H7 (cell line): ENCODE results near the gene RSPH10B2. TPM values are rescaled to one million over a fixed set of nuclear protein-coding genes. Genes with fewer than 3 reads are reported as not detected.
A peak's percentile ranks its signal among the peaks of the same experiment; 100 is the strongest.
"Not testable (repeated sequence)": the region's sequence is repeated elsewhere in the genome, so short reads cannot be mapped to it uniquely, and the experiment has no call there.

Source experiments
- DNase-seq: peaks from one replicate; pipeline ENCODE4 v3.0.0; 2012
- H3K27me3 ChIP-seq: 2 replicates; pipeline ENCODE4 v1.6.0; 2011; ENCODE audit warnings: mild to moderate bottlenecking, low read length; ENCODE audit not compliant: control insufficient read depth, insufficient read depth
- H3K36me3 ChIP-seq: replicated peaks from 2 replicates; pipeline ENCODE4 v1.5.1; 2011; ENCODE audit warnings: low read length; ENCODE audit not compliant: control insufficient read depth, insufficient read depth
- H3K4me3 ChIP-seq: 2 replicates; pipeline ENCODE4 v1.5.1; 2011; ENCODE audit warnings: low read depth, mild to moderate bottlenecking, control low read depth, low read length, moderate library complexity; ENCODE audit not compliant: insufficient read depth
- total RNA-seq: library from RNA; depleted of rRNA; stranded (reverse); fragments of >200 nt; shearing (Covaris generic); gene quantifications from 2 replicates; pipeline ENCODE4 v1.2.3, GENCODE V29; 2014

The RSPH10B2 gene
- total RNA-seq, 1 experiment from 2014 or later = 0.31 TPM

GRCh38 chr7:6807959-6808358 lies 54.1 kb downstream of the RSPH10B2 start:
- not testable (repeated sequence) for H3K36me3 ChIP-seq, H3K27me3 ChIP-seq, H3K4me3 ChIP-seq, DNase-seq

- not testable (repeated sequence) for H3K36me3 ChIP-seq, H3K4me3 ChIP-seq, DNase-seq, H3K27me3 ChIP-seq
Observed at GRCh38 chr7:6813011-6813410, 59.1 kb downstream of the RSPH10B2 start.

GRCh38 chr7:6815470-6815869 lies 61.6 kb downstream of the RSPH10B2 start:
- not testable (repeated sequence) for H3K36me3 ChIP-seq, H3K4me3 ChIP-seq, DNase-seq, H3K27me3 ChIP-seq

DNA sequence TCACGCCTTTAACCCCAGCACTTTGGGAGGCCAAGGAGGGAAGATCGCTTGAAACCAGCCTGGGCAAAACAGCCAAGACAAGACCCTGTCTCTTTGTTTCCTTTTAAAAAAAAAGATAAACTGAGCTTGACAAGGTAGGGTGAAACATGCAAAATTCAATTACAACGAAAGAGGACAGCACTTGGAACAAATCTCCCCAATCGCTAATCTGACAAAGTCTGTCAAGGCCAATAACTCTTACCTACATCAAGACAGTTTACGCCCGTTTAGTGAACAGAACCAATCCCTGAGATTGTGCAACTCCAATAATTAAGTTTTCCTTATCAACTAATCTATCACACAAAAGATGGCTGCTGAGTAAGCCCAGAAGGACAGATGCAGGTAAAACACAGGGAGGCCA lies 67.7 kb downstream of the RSPH10B2 start:
- not testable (repeated sequence) for H3K27me3 ChIP-seq, DNase-seq, H3K36me3 ChIP-seq, H3K4me3 ChIP-seq

DNA sequence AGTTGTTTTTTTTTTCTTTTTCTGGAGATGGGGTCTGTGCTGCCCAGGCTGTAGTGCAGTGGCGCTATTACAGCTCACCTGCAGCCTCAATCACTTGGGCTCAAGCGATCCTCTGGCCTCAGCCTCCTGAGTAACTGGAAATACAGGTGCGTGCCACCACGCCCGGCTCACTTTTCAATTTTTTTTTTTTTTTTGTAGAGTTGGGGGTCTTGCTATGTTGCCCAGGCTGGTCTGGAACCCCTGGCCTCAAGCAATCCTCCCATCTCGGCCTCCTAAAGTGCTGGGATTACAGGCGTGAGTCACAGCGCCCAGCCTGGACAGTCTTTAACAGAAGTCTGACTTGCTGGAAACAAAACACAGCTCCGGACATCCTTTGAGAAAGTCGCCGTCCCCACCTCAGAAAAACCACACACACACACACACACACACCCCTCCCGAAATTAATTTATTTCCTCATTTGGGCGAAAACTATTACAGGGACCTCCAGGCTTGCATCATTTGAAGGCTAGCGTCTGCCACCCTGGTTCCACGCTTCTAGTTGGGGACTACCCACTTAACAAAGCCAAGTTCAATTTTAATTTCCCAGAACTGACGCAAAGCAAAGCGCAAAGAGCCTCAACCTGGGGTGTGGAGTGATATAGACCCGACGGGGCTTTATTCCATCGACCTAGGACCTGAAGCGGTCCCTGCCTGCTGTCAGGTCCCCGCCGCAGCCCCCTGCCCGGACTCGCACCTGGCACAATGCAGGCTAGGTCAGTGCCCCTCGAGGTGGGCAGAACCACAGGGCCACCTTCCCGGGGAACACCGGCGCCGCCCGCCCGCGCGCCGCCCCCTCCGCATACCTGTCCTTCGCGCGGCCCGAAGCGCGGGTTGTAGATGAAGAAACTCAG lies 71.6 kb downstream of the RSPH10B2 start:
- not testable (repeated sequence) for H3K27me3 ChIP-seq, H3K36me3 ChIP-seq, DNase-seq
- peak overlapping the region; percentile 20 for H3K4me3 ChIP-seq

- peak within 1 kb of the TSS; percentile 33 for H3K4me3 ChIP-seq
- not testable (repeated sequence) for H3K36me3 ChIP-seq, H3K27me3 ChIP-seq, DNase-seq
Observed at GRCh38 chr7:6826151-6826550, 72.2 kb downstream of the RSPH10B2 start, which contains the start of gene CCZ1B. CCZ1B (minus strand) TSS chr7:6826275; CDS start chr7:6826197, 78 bp downstream.

- DNase-seq = peak; percentile 83
- not testable (repeated sequence) for H3K36me3 ChIP-seq, H3K27me3 ChIP-seq, H3K4me3 ChIP-seq
Observed at GRCh38 chr7:6827180-6827579, 73.3 kb downstream of the RSPH10B2 start.

DNA sequence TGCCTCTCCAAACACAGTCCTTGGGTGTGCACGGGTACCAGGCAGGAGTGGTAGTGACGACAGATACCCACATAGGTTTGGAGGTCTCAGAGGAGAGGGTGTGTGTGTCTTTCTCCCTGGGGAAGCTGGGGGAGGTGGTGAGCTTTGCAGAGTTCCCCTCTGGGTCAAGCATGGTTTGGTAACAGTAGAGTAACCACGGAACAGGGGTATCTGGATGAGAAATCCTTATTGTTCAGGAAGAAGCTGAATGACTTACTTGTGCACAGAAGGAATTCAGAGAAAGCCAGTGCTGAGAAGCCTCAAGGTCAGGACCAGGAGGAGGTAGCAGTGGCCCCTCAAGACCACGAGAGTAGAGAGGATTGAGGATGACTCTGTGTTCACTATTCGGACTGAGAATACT lies 75.7 kb downstream of the RSPH10B2 start:
- not testable (repeated sequence) for H3K4me3 ChIP-seq, DNase-seq, H3K27me3 ChIP-seq, H3K36me3 ChIP-seq

- not testable (repeated sequence) for H3K36me3 ChIP-seq, DNase-seq, H3K4me3 ChIP-seq, H3K27me3 ChIP-seq
Observed at GRCh38 chr7:6830026-6830425, 76.1 kb downstream of the RSPH10B2 start.

DNA sequence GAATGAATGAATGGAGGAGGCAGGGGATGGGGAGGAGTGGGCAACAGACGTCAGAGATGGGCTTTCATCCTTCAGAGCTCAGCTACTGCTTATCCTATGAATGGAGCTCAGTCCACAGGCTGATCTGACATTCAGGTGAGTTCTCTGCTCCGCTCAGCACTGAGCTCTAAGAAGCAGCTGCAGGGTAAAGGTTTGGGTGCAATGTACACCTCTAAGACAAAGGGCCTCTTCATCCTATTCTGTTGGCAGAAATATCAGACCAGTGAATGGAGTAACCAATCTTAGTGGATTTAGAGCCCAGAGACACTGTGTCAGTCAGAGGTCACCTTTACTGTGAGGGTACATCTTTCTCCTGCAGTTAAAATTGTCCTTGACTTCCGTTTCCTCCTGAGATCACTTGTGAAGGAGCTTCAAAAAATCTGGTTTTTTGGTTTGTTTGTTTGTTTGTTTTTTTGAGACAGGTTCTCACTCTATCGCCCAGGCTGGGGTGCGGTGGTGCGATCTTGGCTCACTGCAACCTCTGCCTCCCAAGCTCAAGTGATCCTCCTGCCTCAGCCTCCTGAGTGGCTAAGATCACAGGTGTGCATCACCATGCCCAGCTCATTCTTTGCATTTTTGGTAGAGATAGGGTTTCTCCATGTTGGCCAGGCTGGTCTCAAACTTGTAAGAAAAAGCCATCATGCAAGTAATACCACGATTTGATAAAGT lies 77.3 kb downstream of the RSPH10B2 start:
- no peak for DNase-seq
- no peaks in the 10 kb centered on the region for H3K27me3 ChIP-seq
- H3K4me3 ChIP-seq = no peak overlapping the region
- H3K36me3 ChIP-seq = no peaks in the 10 kb centered on the region

- DNase-seq = no peak
- Histone ChIP-seq H3K4me3 (no peak overlapping the region), H3K27me3 (no peaks in the 10 kb centered on the region), H3K36me3 (no peaks in the 10 kb centered on the region)
Observed at GRCh38 chr7:6833636-6834035, 79.7 kb downstream of the RSPH10B2 start.

- H3K36me3 ChIP-seq, H3K27me3 ChIP-seq, H3K4me3 ChIP-seq, DNase-seq: not testable (repeated sequence)
Observed at GRCh38 chr7:6835521-6835920, 81.6 kb downstream of the RSPH10B2 start.

- H3K4me3 ChIP-seq, H3K36me3 ChIP-seq, DNase-seq, H3K27me3 ChIP-seq: not testable (repeated sequence)
Observed at GRCh38 chr7:6837081-6837480, 83.2 kb downstream of the RSPH10B2 start.

DNA sequence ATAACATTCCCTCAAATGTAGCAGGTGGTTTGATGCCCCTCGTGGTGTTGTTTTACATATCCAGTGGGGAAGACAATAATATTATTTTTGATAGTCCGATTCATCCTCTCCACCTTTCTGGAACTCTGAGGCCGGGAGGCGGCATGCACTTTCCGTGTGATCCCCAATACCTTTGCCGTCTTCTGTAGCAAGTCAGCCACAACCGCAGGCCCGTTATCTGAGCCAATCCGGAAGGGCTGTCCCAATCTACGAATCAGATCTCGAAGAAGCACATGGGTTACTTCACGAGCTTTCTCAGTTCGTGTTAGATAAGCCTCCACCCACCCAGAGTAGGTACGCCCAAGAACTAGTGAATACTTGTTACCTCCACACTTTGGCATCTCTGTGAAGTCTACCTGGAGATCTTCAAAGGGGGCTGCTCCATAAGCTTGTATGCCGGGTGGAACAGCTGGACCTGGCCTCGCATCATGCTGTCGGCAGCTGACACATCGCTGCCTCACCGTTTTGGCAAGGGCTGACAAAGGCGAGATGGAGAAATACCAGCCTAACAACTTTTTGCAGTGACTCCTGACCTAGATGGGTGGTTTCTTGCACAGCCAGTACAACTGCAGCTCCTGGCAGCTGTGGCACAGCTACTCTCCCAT lies 88.5 kb downstream of the RSPH10B2 start:
- not testable (repeated sequence) for H3K4me3 ChIP-seq, DNase-seq, H3K27me3 ChIP-seq, H3K36me3 ChIP-seq

DNA sequence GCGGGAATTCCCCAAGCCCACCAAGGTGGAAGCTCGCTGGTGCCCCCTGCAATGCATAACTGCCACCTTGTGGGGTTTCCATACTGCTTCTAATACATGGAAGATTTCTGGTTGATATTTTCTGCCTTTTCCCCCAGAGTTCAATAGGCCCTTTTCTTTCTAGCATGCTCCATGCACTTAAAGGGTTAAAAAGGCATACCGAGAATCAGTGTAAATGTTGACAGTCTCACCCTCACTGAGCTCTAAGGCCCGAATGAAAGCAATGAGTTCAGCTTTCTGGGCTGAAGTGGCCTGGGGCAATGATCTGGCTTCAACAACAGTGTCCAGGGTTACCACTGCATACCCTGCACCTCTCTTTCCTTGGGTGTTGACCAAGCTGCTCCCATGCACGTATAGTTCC lies 89.2 kb downstream of the RSPH10B2 start:
- DNase-seq, H3K27me3 ChIP-seq, H3K36me3 ChIP-seq, H3K4me3 ChIP-seq: not testable (repeated sequence)
